Measurements from ENCODE around the gene KLHDC8A.
"Not testable (repeated sequence)": the region's sequence is repeated elsewhere in the genome, so short reads cannot be mapped to it uniquely, and the experiment has no call there.

Gene KLHDC8A

GRCh38 chr1:205369701-205370123 is 13.0 kb upstream of the KLHDC8A start:
- TF ChIP-seq, protein P1, sequence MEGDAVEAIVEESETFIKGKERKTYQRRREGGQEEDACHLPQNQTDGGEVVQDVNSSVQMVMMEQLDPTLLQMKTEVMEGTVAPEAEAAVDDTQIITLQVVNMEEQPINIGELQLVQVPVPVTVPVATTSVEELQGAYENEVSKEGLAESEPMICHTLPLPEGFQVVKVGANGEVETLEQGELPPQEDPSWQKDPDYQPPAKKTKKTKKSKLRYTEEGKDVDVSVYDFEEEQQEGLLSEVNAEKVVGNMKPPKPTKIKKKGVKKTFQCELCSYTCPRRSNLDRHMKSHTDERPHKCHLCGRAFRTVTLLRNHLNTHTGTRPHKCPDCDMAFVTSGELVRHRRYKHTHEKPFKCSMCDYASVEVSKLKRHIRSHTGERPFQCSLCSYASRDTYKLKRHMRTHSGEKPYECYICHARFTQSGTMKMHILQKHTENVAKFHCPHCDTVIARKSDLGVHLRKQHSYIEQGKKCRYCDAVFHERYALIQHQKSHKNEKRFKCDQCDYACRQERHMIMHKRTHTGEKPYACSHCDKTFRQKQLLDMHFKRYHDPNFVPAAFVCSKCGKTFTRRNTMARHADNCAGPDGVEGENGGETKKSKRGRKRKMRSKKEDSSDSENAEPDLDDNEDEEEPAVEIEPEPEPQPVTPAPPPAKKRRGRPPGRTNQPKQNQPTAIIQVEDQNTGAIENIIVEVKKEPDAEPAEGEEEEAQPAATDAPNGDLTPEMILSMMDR (IDR thresholded peaks at IDR 0.05; ENCODE audit: low read depth, low read length): no peak
- H3K4me3 ChIP-seq (ENCODE audit: low read depth, low read length): no peak overlapping the region

GRCh38 chr1:205368478-205368877 is 11.8 kb upstream of the KLHDC8A start:
- no peak overlapping the region for H3K4me3 ChIP-seq (ENCODE audit: low read depth, low read length)
- TF ChIP-seq, protein P1 (IDR thresholded peaks at IDR 0.05; ENCODE audit: low read depth, low read length): no peak

- TF ChIP-seq, protein P1 (IDR thresholded peaks at IDR 0.05; ENCODE audit: low read depth, low read length): no peak
- no peak overlapping the region for H3K4me3 ChIP-seq (ENCODE audit: low read depth, low read length)
Observed at GRCh38 chr1:205365945-205366463, 9.3 kb upstream of the KLHDC8A start.

DNA sequence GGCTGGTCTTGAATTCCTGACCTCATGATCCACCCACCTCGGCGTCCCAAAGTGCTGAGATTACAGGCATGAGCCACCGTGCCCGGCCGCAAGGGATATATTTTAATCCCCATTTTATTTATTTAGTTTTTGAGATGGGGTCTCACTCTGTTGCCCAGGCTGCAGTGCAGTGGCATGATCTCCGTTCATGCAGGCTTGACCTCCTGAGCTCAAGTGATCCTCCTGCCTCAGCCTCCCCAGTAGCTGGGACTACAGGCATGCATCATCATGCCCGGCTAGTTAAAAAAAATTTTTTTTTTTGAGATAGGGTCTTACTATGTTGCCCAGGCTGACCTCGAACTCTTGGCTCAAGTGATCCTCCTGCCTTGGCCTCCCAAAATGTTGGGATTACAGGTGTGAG is 8.4 kb upstream of the KLHDC8A start:
- not testable (repeated sequence) for H3K4me3 ChIP-seq (ENCODE audit: low read depth, low read length)

GRCh38 chr1:205360891-205361290 is 4.2 kb upstream of the KLHDC8A start:
- no peak overlapping the region for H3K4me3 ChIP-seq (ENCODE audit: low read depth, low read length)
- TF ChIP-seq, protein P1 (IDR thresholded peaks at IDR 0.05; ENCODE audit: low read depth, low read length): no peak

DNA sequence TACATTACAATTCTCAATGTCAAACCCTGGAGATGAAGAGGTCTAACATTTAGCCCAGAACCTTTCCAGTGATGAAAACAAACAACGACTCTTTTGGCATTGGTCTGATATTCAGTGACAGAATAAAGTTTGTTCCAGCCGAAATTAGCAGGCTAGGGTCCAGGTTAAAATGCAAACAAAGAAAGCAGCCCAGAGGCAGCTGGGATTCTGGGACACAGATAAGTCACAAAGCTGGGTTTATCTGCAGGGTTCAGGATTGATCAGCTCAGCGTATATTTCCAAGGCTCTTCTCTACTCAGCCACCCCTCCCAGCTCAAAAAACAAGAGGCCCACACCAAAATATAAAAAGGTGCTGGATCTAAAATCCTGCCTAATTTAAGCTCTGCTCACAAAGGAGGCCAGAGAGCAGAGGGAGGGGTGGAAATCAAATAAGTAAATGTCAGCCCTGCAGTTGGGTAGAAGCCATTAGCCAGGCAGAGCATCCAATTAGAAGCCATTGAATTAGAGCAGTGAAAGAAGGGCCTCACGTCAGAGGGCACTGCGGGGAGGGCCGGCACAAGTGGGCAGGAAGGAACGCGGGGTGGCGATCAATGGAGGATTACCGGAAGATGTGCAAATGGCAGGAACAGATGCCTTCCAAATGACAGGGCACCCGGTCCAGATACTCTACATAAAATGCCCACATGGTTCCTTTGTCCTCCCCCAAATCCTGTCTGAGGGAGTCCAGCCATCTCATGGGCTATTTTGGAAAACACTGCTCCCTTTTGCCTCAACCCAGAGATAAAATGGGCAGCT is 3.2 kb upstream of the KLHDC8A start:
- no peak overlapping the region for H3K4me3 ChIP-seq (ENCODE audit: low read depth, low read length)
- TF ChIP-seq, protein P1 (IDR thresholded peaks at IDR 0.05; ENCODE audit: low read depth, low read length): no peak

GRCh38 chr1:205358579-205358978 is 1.9 kb upstream of the KLHDC8A start:
- TF ChIP-seq, protein P1 (IDR thresholded peaks at IDR 0.05; ENCODE audit: low read depth, low read length): no peak
- H3K4me3 ChIP-seq (ENCODE audit: low read depth, low read length): no peak overlapping the region

All from WI38 (cell line).